OCI-LY7 (cell line): Measurements from ENCODE around the gene DDX55.

ENCODE experiments used
- CTCF ChIP-seq: fragments of 200-600 bp; sonication (generic); conservative IDR thresholded peaks from 2 replicates; pipeline ENCODE4 v1.5.1; 2014; ENCODE audit warnings: mild to moderate bottlenecking, antibody characterized with exemption, low read length, moderate library complexity, mixed read lengths
- EZH2phosphoT487 ChIP-seq: fragments of 200-600 bp; sonication (generic); IDR thresholded peaks from 2 replicates; pipeline ENCODE4 v1.6.1; 2018; ENCODE audit warnings: low read depth, borderline replicate concordance, mild to moderate bottlenecking, mixed run types, antibody characterized with exemption, low read length, moderate library complexity, mixed read lengths

- TF ChIP-seq EZH2phosphoT487 (no peak), CTCF (no peak)
Observed at GRCh38 chr12:123654129-123654701, 52.3 kb downstream of the DDX55 start.
